Fibroblast of mammary gland (primary cell): ENCODE data around the gene C2CD2.
A peak's percentile ranks its signal among the peaks of the same experiment; 100 is the strongest.

ENCODE experiments used
- DNase-seq: peaks from one replicate; pipeline ENCODE4 v3.0.0-alpha.2; 2010; ENCODE audit warnings: low read depth
- H3K4me3 ChIP-seq: 2 replicates; pipeline ENCODE4 v1.5.1; 2011; ENCODE audit warnings: low read depth, mild to moderate bottlenecking, low read length, moderate library complexity; ENCODE audit not compliant: control insufficient read depth
- CTCF ChIP-seq: conservative IDR thresholded peaks from 2 replicates; pipeline ENCODE4 v1.5.1; 2011; ENCODE audit warnings: low read depth, low read length, inconsistent platforms; ENCODE audit not compliant: control insufficient read depth, insufficient read depth

Gene C2CD2

DNA sequence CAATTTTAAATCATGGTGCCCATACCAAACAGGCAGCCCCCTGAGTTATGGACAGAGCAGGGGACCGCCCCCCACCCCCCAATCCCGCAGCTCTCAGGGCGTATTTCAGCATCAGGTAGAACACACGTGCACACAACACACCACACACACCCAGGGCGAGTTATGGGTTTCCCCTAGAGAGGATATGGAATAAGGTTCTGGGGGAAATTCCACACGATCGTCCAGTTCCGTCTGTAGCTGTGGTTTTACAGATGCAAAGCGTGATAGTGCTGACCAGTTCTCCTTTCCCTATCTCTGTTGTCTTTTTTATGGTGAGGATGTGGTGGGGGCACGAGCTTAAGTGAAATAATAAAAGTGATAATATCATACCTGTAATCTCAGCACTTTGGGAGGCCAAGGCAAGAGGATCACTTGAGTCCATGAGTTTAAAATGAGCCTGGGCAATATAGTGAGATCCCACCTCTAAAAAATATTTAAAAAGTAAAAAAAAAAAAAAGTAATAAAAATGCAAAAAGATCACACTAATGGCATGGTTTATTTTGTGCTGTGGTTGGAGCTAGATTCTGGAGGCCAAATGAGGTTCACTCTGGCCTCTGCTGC is 25.1 kb downstream of the C2CD2 start:
- DNase-seq, result no peak
- TF ChIP-seq CTCF, result no peak
- no peak overlapping the region for H3K4me3 ChIP-seq

DNA sequence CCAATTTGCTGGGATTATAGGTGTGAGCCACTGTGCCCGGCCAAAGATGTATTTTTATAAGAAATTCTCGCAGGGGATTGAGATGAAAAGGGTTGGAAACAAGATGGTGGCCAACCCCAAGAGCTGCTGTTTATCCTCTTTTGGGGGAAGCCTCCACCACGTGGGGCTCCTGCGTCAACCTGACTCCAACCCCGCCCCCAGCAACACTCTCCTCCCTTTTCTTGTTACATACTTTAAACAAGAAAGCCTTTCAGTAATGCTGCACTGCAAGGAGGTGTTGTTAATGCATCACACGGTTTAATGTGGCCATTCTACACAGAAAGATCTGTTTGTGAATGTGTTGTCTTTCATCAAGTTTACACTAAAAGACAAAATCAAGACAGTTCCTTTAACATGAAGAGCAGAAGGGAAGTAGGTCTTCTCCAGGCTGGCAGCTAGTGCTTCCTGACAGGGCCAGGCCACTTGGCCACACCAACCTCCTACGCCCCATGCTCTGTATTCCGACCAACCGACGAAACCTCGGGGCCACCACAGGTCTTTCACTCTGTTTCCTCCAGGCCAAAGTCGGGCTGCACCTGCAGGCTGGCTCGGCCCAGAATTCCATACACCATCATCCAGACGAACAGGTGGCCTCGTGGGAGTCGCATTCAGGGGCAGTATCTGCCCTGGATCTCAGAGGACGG is 25.9 kb downstream of the C2CD2 start:
- DNase-seq, result no peak
- no peak for TF ChIP-seq CTCF
- no peak overlapping the region for H3K4me3 ChIP-seq

DNA sequence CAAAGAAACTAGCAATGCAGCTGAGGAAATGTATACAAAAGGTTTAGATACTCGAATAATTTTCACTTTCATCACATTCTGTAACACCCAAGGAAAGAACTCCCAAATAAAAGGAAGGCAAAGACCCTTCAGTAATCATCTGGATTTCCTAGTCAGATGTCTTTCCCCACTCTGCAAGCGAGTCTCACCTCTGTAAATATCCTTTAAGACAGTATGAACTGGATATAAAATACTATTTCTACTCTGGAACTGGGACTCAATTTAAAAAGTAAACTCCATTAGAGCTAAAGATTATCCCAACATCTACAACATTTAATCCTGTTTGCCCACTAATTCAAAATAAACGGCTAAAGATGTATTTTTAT is 27.0 kb downstream of the C2CD2 start:
- no peak overlapping the region for H3K4me3 ChIP-seq
- no peak for DNase-seq
- no peak for TF ChIP-seq CTCF

- no peak for TF ChIP-seq CTCF
- peak; percentile 55 for DNase-seq
- H3K4me3 ChIP-seq, result no peak overlapping the region
Measured at GRCh38 chr21:41926117-41926806, 27.6 kb downstream of the C2CD2 start.

DNA sequence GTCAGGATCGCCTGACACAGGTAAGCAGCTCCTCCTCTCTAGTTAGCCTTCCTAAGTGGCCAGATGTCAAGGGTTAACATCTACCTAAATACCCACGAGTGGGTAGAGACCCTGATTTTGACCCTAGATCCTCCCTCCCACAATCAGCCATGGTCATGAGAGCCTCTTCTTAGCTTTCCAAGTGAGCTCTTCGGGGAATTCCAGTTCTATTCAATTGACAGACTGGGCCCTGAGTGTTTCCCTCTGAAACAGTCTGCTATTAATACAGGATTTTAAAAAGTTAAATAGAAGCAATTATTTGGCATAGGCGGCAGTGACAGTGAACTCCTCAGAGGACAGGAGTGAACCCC is 28.1 kb downstream of the C2CD2 start:
- TF ChIP-seq CTCF, result no peak
- no peak overlapping the region for H3K4me3 ChIP-seq
- no peak for DNase-seq

DNA sequence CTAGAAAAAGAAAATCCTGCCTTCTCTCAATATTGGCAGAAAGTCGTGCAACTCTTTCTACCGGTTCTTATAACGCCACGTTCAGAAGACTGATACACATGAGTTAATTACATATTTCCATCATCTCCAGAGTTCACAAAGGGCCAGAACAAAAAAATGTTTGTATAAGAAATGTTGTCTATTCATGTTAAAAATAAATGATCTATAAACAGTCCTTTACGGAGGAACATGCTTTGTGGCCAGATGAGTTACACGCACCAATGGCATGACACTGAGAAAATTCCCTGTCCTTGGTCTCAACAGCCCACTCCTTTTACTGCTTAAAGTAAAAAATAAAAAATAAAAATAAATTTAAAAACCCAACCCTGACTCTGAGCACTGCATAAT is 29.5 kb downstream of the C2CD2 start:
- peak; percentile 70 for DNase-seq
- no peak for TF ChIP-seq CTCF
- H3K4me3 ChIP-seq, result no peak overlapping the region
